Hepatocyte (in vitro differentiated cells): Measurements from ENCODE around the gene SRMS. TPM values are rescaled to one million over a fixed set of nuclear protein-coding genes. Genes with fewer than 3 reads are reported as not detected.

Experiments used
- DNase-seq: peaks from one replicate; pipeline ENCODE4 v3.0.0-alpha.2; 2016; ENCODE audit warnings: low spot score
- H2AFZ ChIP-seq: fragments of 200-600 bp; sonication (generic); 2 replicates; pipeline ENCODE4 v1.6.0; 2016; ENCODE audit warnings: antibody characterized with exemption, mild to moderate bottlenecking
- H3K27ac ChIP-seq: fragments of 200-600 bp; sonication (generic); 2 replicates; pipeline ENCODE4 v1.5.1; 2016; ENCODE audit warnings: mild to moderate bottlenecking
- H3K27me3 ChIP-seq: fragments of 200-600 bp; sonication (generic); 2 replicates; pipeline ENCODE4 v1.6.1; 2016
- H3K36me3 ChIP-seq: fragments of 200-600 bp; sonication (generic); replicated peaks from 2 replicates; pipeline ENCODE4 v1.5.1; 2016; ENCODE audit warnings: low read depth; ENCODE audit not compliant: insufficient read depth
- H3K4me1 ChIP-seq: fragments of 200-600 bp; sonication (generic); 2 replicates; pipeline ENCODE4 v1.5.1; 2016; ENCODE audit warnings: mild to moderate bottlenecking, moderate library complexity; ENCODE audit not compliant: insufficient read depth
- H3K4me2 ChIP-seq: fragments of 200-600 bp; sonication (generic); 2 replicates; pipeline ENCODE4 v1.6.0; 2016
- H3K4me3 ChIP-seq: fragments of 200-600 bp; sonication (generic); 2 replicates; pipeline ENCODE4 v1.5.1; 2016; ENCODE audit warnings: mild to moderate bottlenecking
- H3K79me2 ChIP-seq: fragments of 200-600 bp; sonication (generic); 2 replicates; pipeline ENCODE4 v1.6.0; 2017; ENCODE audit warnings: mild to moderate bottlenecking
- H3K9me2 ChIP-seq: fragments of 200-600 bp; sonication (generic); replicated peaks from 2 replicates; pipeline ENCODE4 v1.6.0; 2017; ENCODE audit warnings: mild to moderate bottlenecking; ENCODE audit not compliant: insufficient read depth
- H3K9me3 ChIP-seq: fragments of 200-600 bp; sonication (generic); 2 replicates; pipeline ENCODE4 v1.5.1; 2016; ENCODE audit warnings: low read depth, mild to moderate bottlenecking
- H4K20me1 ChIP-seq: fragments of 200-600 bp; sonication (generic); 2 replicates; pipeline ENCODE4 v1.6.0; 2016; ENCODE audit warnings: mild to moderate bottlenecking; ENCODE audit not compliant: insufficient read depth, poor library complexity, severe bottlenecking
- CTCF ChIP-seq: fragments of 200-600 bp; sonication (generic); IDR thresholded peaks from 2 replicates; pipeline ENCODE4 v1.5.1; 2016; ENCODE audit warnings: antibody characterized with exemption, mild to moderate bottlenecking; ENCODE audit not compliant: poor library complexity
- EZH2 ChIP-seq: fragments of 200-600 bp; sonication (generic); IDR thresholded peaks from 2 replicates; pipeline ENCODE4 v1.6.1; 2016; ENCODE audit warnings: antibody characterized with exemption, mild to moderate bottlenecking, borderline replicate concordance
- EZH2phosphoT487 ChIP-seq: fragments of 200-600 bp; sonication (generic); IDR thresholded peaks from one replicate; pipeline ENCODE4 v1.6.1; 2018; ENCODE audit warnings: antibody characterized with exemption, mild to moderate bottlenecking, low read depth, moderate library complexity; ENCODE audit not compliant: unreplicated experiment, severe bottlenecking
- WGBS: methylation state at CpG from one replicate; pipeline ENCODE4 v1.1.6; 2016; ENCODE audit warnings: low lambda C conversion rate; ENCODE audit errors: missing lambda C conversion rate; 5-methylcytosine and 5-hydroxymethylcytosine counted together
- polyA plus RNA-seq: library from polyadenylated mRNA; unstranded; fragments of >200 nt; fragmentation: Nextera tagmentation; extraction: Ambion mirVana; gene quantifications from 2 replicates; pipeline ENCODE4 v1.2.1, GENCODE V29; 2016
- total RNA-seq: library from RNA; depleted of rRNA; stranded (reverse); fragments of >200 nt; gene quantifications from 2 replicates; pipeline ENCODE4 v1.2.3, GENCODE V29; 2014

The SRMS gene
- total and polyA plus RNA-seq, 2 experiments from 2014 or later = not detected

- no peak for DNase-seq
- 85% methylated on average over 34 of the region's 35 CpGs for WGBS
- Histone ChIP-seq H3K79me2 (no peaks in the 10 kb centered on the region), H3K36me3 (no peaks in the 10 kb centered on the region), H2AFZ (no peak overlapping the region), H3K4me1 (peaks cover 3% of the 10 kb centered on the region), H3K27ac (no peak overlapping the region), H3K4me3 (no peak overlapping the region), H3K27me3 (no peaks in the 10 kb centered on the region), H3K9me2 (no peaks in the 10 kb centered on the region), H3K9me3 (no peaks in the 10 kb centered on the region), H3K4me2 (no peak overlapping the region), H4K20me1 (no peaks in the 10 kb centered on the region)
- no peak for TF ChIP-seq EZH2phosphoT487
- no peak for TF ChIP-seq EZH2
- TF ChIP-seq CTCF = no peak
These were observed 11.1 kb downstream of the SRMS start for GRCh38 chr20:63536241-63536977.

GRCh38 chr20:63534831-63535651 lies 12.5 kb downstream of the SRMS start:
- TF ChIP-seq EZH2 (no peak), EZH2phosphoT487 (no peak), CTCF (no peak)
- Histone ChIP-seq H3K9me3 (no peaks in the 10 kb centered on the region), H3K79me2 (no peaks in the 10 kb centered on the region), H2AFZ (no peak overlapping the region), H3K36me3 (no peaks in the 10 kb centered on the region), H3K4me2 (no peak overlapping the region), H3K4me3 (no peak overlapping the region), H3K27me3 (no peaks in the 10 kb centered on the region), H3K27ac (no peak overlapping the region), H3K4me1 (peaks cover 3% of the 10 kb centered on the region), H4K20me1 (no peaks in the 10 kb centered on the region), H3K9me2 (no peaks in the 10 kb centered on the region)
- 84% methylated on average over 32 of the region's 49 CpGs for WGBS
- no peak for DNase-seq

GRCh38 chr20:63534427-63534830 lies 13.1 kb downstream of the SRMS start:
- H3K9me3 ChIP-seq = no peaks in the 10 kb centered on the region
- no peaks in the 10 kb centered on the region for H3K27me3 ChIP-seq
- no peak for TF ChIP-seq EZH2
- no peak for TF ChIP-seq CTCF
- no peak for TF ChIP-seq EZH2phosphoT487
- H3K4me3 ChIP-seq = no peak overlapping the region
- H3K4me1 ChIP-seq = peaks cover 3% of the 10 kb centered on the region
- H3K27ac ChIP-seq = no peak overlapping the region
- WGBS = 84% methylated on average over 11 of the region's 12 CpGs
- H3K79me2 ChIP-seq = no peaks in the 10 kb centered on the region
- DNase-seq = no peak
- no peaks in the 10 kb centered on the region for H3K36me3 ChIP-seq
- no peaks in the 10 kb centered on the region for H4K20me1 ChIP-seq
- no peak overlapping the region for H3K4me2 ChIP-seq
- H2AFZ ChIP-seq = no peak overlapping the region
- H3K9me2 ChIP-seq = no peaks in the 10 kb centered on the region
